Liver (tissue), 9 donors: ENCODE data around the gene TMC1. TPM values are rescaled to one million over a fixed set of nuclear protein-coding genes. Genes with fewer than 3 reads are reported as not detected.

Experiments
- DNase-seq: peaks from one replicate; pipeline ENCODE4 v3.0.0-alpha.2; 2017; ENCODE audit warnings: low spot score
- H3K27ac ChIP-seq, 2 donors: one replicate each; pipeline ENCODE4 v1.7.0; 2013; ENCODE audit warnings: inconsistent platforms in 2 of 2, low read length in 2 of 2, control low read depth in 1 of 2, low read depth in 1 of 2, mild to moderate bottlenecking in 1 of 2
- H3K27me3 ChIP-seq, 4 donors: one replicate each; pipeline versions ENCODE4 v1.6.1 to v1.7.0; 2013; ENCODE audit warnings: low read length in 3 of 4, inconsistent platforms in 1 of 4, mild to moderate bottlenecking in 1 of 4, moderate library complexity in 1 of 4; ENCODE audit not compliant: control insufficient read depth in 4 of 4, insufficient read depth in 4 of 4
- H3K36me3 ChIP-seq, 4 donors: one replicate each; pipeline versions ENCODE4 v1.6.1 to v1.7.0; 2013; ENCODE audit warnings: low read length in 3 of 4, mild to moderate bottlenecking in 3 of 4, low read depth in 1 of 4, moderate library complexity in 1 of 4; ENCODE audit not compliant: control insufficient read depth in 4 of 4, insufficient read depth in 3 of 4
- H3K4me1 ChIP-seq, 4 donors: one replicate each; pipeline versions ENCODE4 v1.6.1 to v1.7.0; 2013; ENCODE audit warnings: low read length in 3 of 4, mild to moderate bottlenecking in 3 of 4, moderate library complexity in 1 of 4; ENCODE audit not compliant: control insufficient read depth in 4 of 4, insufficient read depth in 4 of 4
- H3K4me3 ChIP-seq, 3 donors: one replicate each; pipeline versions ENCODE4 v1.6.1 to v1.7.0; 2013; ENCODE audit warnings: low read length in 3 of 3, control low read depth in 1 of 3, low read depth in 1 of 3, mild to moderate bottlenecking in 1 of 3
- H3K9ac ChIP-seq, 2 donors: one replicate each; pipeline ENCODE4 v1.7.0; 2013; ENCODE audit warnings: low read length in 2 of 2, mild to moderate bottlenecking in 2 of 2, moderate library complexity in 2 of 2, control low read depth in 1 of 2, low read depth in 1 of 2
- H3K9me3 ChIP-seq, 4 donors: one replicate each; pipeline versions ENCODE4 v1.6.1 to v1.7.0; 2013; ENCODE audit warnings: low read length in 3 of 4; ENCODE audit not compliant: control insufficient read depth in 4 of 4
- ATF3 ChIP-seq: IDR thresholded peaks from 2 replicates; pipeline ENCODE4 v1.6.1; 2016; ENCODE audit warnings: antibody characterized with exemption
- CTCF ChIP-seq: fragments of 150-350 bp; IDR thresholded peaks from 2 replicates; pipeline ENCODE4 v1.5.1; 2017; ENCODE audit warnings: improper control_type of control experiment, low read depth, low read length; ENCODE audit not compliant: missing input control
- EGR1 ChIP-seq, 2 donors: IDR thresholded peaks; 2 replicates each; pipeline ENCODE4 v1.6.1; 2016 to 2018; ENCODE audit warnings: antibody characterized with exemption in 2 of 2, low read depth in 2 of 2
- FOXA2 ChIP-seq: IDR thresholded peaks from 2 replicates; pipeline ENCODE4 v1.6.1; 2016; ENCODE audit warnings: antibody characterized with exemption
- HNF4A ChIP-seq, 2 donors: conservative IDR thresholded peaks; 2 replicates each; pipeline ENCODE4 v1.6.1; 2016; ENCODE audit warnings: antibody characterized with exemption in 2 of 2, mild to moderate bottlenecking in 2 of 2
- HNF4G ChIP-seq: IDR thresholded peaks from 2 replicates; pipeline ENCODE4 v1.6.1; 2016; ENCODE audit warnings: antibody characterized with exemption
- JUND ChIP-seq, 2 donors: IDR thresholded peaks; 2 replicates each; pipeline ENCODE4 v1.6.1; 2016; ENCODE audit warnings: antibody characterized with exemption in 2 of 2
- MAX ChIP-seq: IDR thresholded peaks from 2 replicates; pipeline ENCODE4 v1.6.1; 2016; ENCODE audit warnings: antibody characterized with exemption
- NR2F2 ChIP-seq: IDR thresholded peaks from 2 replicates; pipeline ENCODE4 v1.6.1; 2016; ENCODE audit warnings: antibody characterized with exemption
- REST ChIP-seq: IDR thresholded peaks from 2 replicates; pipeline ENCODE4 v1.6.1; 2016; ENCODE audit warnings: antibody characterized with exemption, mild to moderate bottlenecking
- TAF1 ChIP-seq: conservative IDR thresholded peaks from 2 replicates; pipeline ENCODE4 v1.6.1; 2016; ENCODE audit warnings: antibody characterized with exemption, mild to moderate bottlenecking
- YY1 ChIP-seq: IDR thresholded peaks from 2 replicates; pipeline ENCODE4 v1.6.1; 2016; ENCODE audit warnings: antibody characterized with exemption, mild to moderate bottlenecking
- ZBTB33 ChIP-seq: IDR thresholded peaks from 2 replicates; pipeline ENCODE4 v1.6.1; 2016; ENCODE audit warnings: antibody characterized with exemption
- WGBS: extraction: QIAGEN DNeasy Blood & Tissue Kit; methylation state at CpG from one replicate; pipeline ENCODE4 v1.1.7; 2013; 5-methylcytosine and 5-hydroxymethylcytosine counted together
- polyA plus RNA-seq, 2 donors: library from polyadenylated mRNA; stranded (reverse) in 1 of 2; unstranded in 1 of 2; fragments of 200-250 nt in 1 of 2; fragments of >200 nt in 1 of 2; fragmentation: Nextera tagmentation in 1 of 2; extraction: Ambion mirVana in 1 of 2; gene quantifications; one replicate each; pipeline versions ENCODE4 v1.2.1 to v1.2.3, GENCODE V29; 2013 to 2015
- total RNA-seq, 2 donors: library from RNA; depleted of rRNA; stranded (reverse); fragments of >200 nt; gene quantifications; one replicate each; pipeline ENCODE4 v1.2.3, GENCODE V29; 2014
- donor health status: healthy.
- donor health status: healthy.
- donor health status: healthy.
- donor health status: healthy.
- donor health status: healthy.

The TMC1 gene
- total and polyA plus RNA-seq, 4 donors, result 0.09 TPM; not detected in 3

- Histone ChIP-seq H3K36me3 (no peaks in the 10 kb centered on the region), H3K4me3 (no peak overlapping the region), H3K4me1 (no peaks in the 10 kb centered on the region), H3K9me3 (no peaks in the 10 kb centered on the region), H3K27me3 (no peaks in the 10 kb centered on the region), H3K9ac (no peak overlapping the region), H3K27ac (no peak overlapping the region)
- DNase-seq, result no peak
- WGBS, result 90% methylated on average over 1 of the region's 1 CpG
- no peak for TF ChIP-seq REST
- TF ChIP-seq ATF3, result no peak
- TF ChIP-seq MAX, result no peak
- no peak for TF ChIP-seq EGR1 (IDR thresholded peaks at IDR 0.05; ENCODE audit: low read depth in 2 of 2)
- TF ChIP-seq NR2F2, result no peak
- no peak for TF ChIP-seq FOXA2
- TF ChIP-seq ZBTB33, result no peak
- TF ChIP-seq TAF1, result no peak
- no peak for TF ChIP-seq YY1
These were observed 31.4 kb upstream of the TMC1 start for GRCh38 chr9:72489986-72490385.

- TF ChIP-seq EGR1 (IDR thresholded peaks at IDR 0.05; ENCODE audit: low read depth in 2 of 2) (no peak), JUND (IDR thresholded peaks at IDR 0.05) (no peak), CTCF (no peak), HNF4A (conservative IDR thresholded peaks at IDR 0.05) (no peak), HNF4G (no peak), TAF1 (no peak), REST (no peak)
These were observed 30.2 kb upstream of the TMC1 start for GRCh38 chr9:72491242-72491641.

More at GRCh38 chr9:72491242-72491641, 30.2 kb upstream of the TMC1 start:
- H3K27ac ChIP-seq, result no peak overlapping the region
- H3K9ac ChIP-seq, result no peak overlapping the region
- no peak overlapping the region for H3K4me3 ChIP-seq
- WGBS, result 93% methylated on average over 2 of the region's 2 CpGs
- H3K27me3 ChIP-seq, result no peaks in the 10 kb centered on the region
- no peaks in the 10 kb centered on the region for H3K9me3 ChIP-seq
- DNase-seq, result no peak
- no peaks in the 10 kb centered on the region for H3K4me1 ChIP-seq
- no peaks in the 10 kb centered on the region for H3K36me3 ChIP-seq
